K562 (cell line): ENCODE measurements around the gene LHPP. TPM values are rescaled to one million over a fixed set of nuclear protein-coding genes. Genes with fewer than 3 reads are reported as not detected.

Experiments
- CAMTA2 ChIP-seq: fragments of 250-450 bp; sonication (Bioruptor Pico); conservative IDR thresholded peaks from 2 replicates; pipeline ENCODE4 v1.5.1; 2022
- ELF4 ChIP-seq: fragments of 450-650 bp; formaldehyde crosslinking; IDR thresholded peaks from 2 replicates; pipeline ENCODE4 v1.4.0; 2022; ENCODE audit warnings: missing genetic modification characterization
- EWSR1 ChIP-seq: fragments of 450-650 bp; IDR thresholded peaks from 2 replicates; pipeline ENCODE4 v1.6.1; 2018; ENCODE audit warnings: borderline replicate concordance, mild to moderate bottlenecking, low read depth, moderate library complexity; ENCODE audit not compliant: partially characterized antibody
- GTF2E2 ChIP-seq: fragments of 200-800 bp; sonication (Bioruptor generic); IDR thresholded peaks from 2 replicates; pipeline ENCODE4 v1.6.1; 2016; ENCODE audit warnings: missing genetic modification characterization, missing compliant biosample characterization
- HNRNPLL ChIP-seq: fragments of 200-400 bp; formaldehyde crosslinking; IDR thresholded peaks from 2 replicates; pipeline ENCODE4 v1.6.1; 2017; ENCODE audit warnings: low read length, low read depth, mild to moderate bottlenecking; ENCODE audit not compliant: poor library complexity, severe bottlenecking
- NCOR1 ChIP-seq: fragments of 450-650 bp; IDR thresholded peaks from 2 replicates; pipeline ENCODE4 v1.6.1; 2016; ENCODE audit warnings: mild to moderate bottlenecking, moderate library complexity
- polyA plus RNA-seq, 8 experiments: library from polyadenylated mRNA; depleted of rRNA in 4 of 8; stranded (reverse) in 5 of 8; unstranded in 3 of 8; fragments of >200 nt; fragmentation: Nextera tagmentation in 2 of 8; fragmentation: Illumina TruSeq in 1 of 8; extraction: Ambion mirVana in 2 of 8; extraction: Trizol in 1 of 8; gene quantifications; 2 replicates each; pipeline versions ENCODE4 v1.2.1 to v1.2.3, GENCODE V29; 2011 to 2014; ENCODE audit warnings: inconsistent platforms in 1 of 8, missing spikeins in 1 of 8
- total RNA-seq, 7 experiments: library from RNA; depleted of rRNA in 6 of 7; stranded (reverse); fragments of >200 nt in 6 of 7; fragmentation: Illumina TruSeq in 2 of 7; extraction: Trizol in 2 of 7; gene quantifications; 2 replicates each; pipeline versions ENCODE4 v1.2.1 to v1.2.3, GENCODE V29; 2011 to 2021; ENCODE audit warnings: low replicate concordance in 1 of 7
- TF ChIP-seq, protein P1 (sequence below), 2 experiments: fragments of 450-650 bp; IDR thresholded peaks; 2 replicates each; pipeline ENCODE4 v1.6.1; 2016; ENCODE audit warnings: mild to moderate bottlenecking in 2 of 2, borderline replicate concordance in 1 of 2, low read depth in 1 of 2, moderate library complexity in 1 of 2
- TF ChIP-seq, protein P2 (sequence below): sonication (generic); formaldehyde crosslinking; IDR thresholded peaks from 2 replicates; pipeline ENCODE4 v1.8.0; 2022; ENCODE audit warnings: missing genetic modification reagents, mild to moderate bottlenecking, moderate library complexity, borderline replicate concordance
- TF ChIP-seq, protein P3 (sequence below): fragments of 250-450 bp; sonication (Bioruptor Pico); IDR thresholded peaks from 2 replicates; pipeline ENCODE4 v1.5.0; 2020; ENCODE audit warnings: mild to moderate bottlenecking

LHPP gene
- total and polyA plus RNA-seq, 9 of the 15 experiments (the other 6 are each of a cell fraction or from before 2014, with no cell fraction given) = 0.34 to 7.4 (median 3.0) TPM

DNA sequence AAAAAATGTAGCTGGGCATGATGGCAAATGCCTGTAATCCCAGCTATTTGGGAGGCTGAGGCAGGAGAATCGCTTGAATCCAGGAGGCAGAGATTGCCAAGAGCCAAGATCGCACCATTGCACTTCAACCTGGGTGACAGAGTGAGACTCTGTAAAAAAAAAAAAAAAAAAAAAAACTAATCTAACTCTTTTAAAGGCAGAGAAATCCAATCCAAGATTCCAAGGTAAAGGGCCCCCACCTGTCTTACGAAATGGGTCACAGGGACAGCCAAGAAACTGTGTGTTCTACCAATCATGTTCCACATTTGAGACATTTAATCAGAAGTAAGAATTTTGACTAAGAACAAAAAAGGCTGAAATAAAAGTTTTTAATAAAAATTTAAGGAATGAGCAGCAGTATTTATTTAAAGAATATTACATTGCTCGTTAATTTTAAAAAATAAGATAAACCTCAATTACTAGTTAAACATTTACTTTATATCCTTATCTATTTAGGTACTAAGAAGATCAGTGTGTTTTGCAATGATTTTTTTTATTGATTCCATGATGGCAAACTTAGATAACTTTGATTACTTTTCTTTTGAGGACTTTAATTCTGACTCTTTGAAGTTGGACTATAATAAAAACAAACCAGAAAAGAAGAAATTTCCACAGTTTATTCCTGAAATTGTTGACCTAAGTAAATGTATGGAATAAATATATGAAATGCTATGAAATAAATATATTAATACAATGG, 36.2 kb upstream of the LHPP start (continued):
- TF ChIP-seq, protein P1, sequence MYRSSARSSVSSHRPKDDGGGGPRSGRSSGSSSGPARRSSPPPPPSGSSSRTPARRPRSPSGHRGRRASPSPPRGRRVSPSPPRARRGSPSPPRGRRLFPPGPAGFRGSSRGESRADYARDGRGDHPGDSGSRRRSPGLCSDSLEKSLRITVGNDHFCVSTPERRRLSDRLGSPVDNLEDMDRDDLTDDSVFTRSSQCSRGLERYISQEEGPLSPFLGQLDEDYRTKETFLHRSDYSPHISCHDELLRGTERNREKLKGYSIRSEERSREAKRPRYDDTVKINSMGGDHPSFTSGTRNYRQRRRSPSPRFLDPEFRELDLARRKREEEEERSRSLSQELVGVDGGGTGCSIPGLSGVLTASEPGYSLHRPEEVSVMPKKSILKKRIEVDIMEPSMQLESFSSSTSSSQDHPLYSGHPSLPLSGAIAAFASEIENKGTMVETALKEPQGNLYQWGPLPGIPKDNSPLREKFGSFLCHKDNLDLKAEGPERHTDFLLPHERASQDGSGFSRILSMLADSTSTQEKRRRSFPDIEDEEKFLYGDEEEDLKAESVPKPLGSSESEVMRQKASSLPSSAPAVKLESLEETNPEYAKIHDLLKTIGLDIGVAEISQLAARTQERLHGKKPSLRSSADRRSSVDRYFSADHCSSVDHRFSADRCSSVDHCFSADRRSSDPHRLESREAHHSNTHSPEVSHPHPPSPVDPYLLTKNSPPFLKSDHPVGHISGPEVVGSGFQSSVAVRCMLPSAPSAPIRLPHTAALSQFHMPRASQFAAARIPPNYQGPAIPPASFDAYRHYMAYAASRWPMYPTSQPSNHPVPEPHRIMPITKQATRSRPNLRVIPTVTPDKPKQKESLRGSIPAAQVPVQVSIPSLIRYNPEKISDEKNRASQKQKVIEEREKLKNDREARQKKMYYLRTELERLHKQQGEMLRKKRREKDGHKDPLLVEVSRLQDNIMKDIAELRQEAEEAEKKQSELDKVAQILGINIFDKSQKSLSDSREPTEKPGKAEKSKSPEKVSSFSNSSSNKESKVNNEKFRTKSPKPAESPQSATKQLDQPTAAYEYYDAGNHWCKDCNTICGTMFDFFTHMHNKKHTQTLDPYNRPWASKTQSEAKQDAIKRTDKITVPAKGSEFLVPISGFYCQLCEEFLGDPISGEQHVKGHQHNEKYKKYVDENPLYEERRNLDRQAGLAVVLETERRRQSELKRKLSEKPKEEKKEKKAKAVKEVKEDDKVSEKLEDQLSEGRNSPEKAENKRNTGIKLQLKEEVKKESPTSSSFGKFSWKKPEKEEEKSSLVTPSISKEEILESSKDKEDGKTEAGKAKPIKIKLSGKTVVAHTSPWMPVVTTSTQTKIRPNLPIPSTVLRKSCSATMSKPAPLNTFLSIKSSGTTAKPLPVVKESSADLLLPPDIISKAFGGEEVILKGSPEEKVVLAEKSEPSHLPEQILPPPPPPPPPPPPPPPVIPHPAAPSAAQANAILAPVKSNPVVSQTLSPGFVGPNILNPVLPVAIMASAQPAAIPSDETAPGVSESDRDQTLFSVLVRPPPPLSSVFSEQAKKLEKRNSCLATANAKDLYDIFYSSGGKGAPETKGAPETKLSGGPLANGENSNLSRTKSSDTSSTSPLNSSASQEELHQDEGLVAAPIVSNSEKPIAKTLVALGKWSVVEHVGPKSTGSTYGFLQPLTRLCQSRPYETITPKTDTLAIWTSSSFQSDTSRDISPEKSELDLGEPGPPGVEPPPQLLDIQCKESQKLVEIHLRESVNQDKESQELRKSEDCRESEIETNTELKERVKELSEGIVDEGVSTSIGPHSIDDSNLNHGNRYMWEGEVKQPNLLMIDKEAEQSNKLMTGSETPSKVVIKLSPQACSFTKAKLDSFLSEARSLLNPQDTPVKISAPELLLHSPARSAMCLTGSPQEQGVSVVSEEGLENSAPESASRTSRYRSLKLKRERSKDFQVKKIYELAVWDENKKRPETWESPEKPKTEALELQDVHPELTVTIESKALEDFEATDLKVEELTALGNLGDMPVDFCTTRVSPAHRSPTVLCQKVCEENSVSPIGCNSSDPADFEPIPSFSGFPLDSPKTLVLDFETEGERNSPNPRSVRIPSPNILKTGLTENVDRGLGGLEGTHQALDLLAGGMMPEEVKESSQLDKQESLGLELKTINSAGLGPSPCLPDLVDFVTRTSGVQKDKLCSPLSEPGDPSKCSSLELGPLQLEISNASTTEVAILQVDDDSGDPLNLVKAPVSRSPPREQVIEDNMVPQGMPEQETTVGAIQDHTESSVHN (IDR thresholded peaks at IDR 0.05; ENCODE audit: borderline replicate concordance in 1 of 2, low read depth in 1 of 2) = no peak
- TF ChIP-seq CAMTA2 (CRISPR knock-in tag) (no peak), GTF2E2 (tag) (no peak), NCOR1 (no peak), ELF4 (CRISPR knock-in tag) (no peak), EWSR1 (no peak), HNRNPLL (no peak)
- TF ChIP-seq, protein P2, sequence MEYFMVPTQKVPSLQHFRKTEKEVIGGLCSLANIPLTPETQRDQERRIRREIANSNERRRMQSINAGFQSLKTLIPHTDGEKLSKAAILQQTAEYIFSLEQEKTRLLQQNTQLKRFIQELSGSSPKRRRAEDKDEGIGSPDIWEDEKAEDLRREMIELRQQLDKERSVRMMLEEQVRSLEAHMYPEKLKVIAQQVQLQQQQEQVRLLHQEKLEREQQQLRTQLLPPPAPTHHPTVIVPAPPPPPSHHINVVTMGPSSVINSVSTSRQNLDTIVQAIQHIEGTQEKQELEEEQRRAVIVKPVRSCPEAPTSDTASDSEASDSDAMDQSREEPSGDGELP = no peak
- TF ChIP-seq, protein P3, sequence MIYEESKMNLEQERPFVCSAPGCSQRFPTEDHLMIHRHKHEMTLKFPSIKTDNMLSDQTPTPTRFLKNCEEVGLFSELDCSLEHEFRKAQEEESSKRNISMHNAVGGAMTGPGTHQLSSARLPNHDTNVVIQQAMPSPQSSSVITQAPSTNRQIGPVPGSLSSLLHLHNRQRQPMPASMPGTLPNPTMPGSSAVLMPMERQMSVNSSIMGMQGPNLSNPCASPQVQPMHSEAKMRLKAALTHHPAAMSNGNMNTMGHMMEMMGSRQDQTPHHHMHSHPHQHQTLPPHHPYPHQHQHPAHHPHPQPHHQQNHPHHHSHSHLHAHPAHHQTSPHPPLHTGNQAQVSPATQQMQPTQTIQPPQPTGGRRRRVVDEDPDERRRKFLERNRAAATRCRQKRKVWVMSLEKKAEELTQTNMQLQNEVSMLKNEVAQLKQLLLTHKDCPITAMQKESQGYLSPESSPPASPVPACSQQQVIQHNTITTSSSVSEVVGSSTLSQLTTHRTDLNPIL = no peak
